CD4-positive, alpha-beta T cell (primary cell): ENCODE data around the gene BRD3OS. TPM values are rescaled to one million over a fixed set of nuclear protein-coding genes. Genes with fewer than 3 reads are reported as not detected.

ENCODE experiments used
- ATAC-seq: fragments of 200-7000 bp; cut with Tn5 transposase; one replicate; pipeline ENCODE4 v1.10.0; 2022; ENCODE audit warnings: mild to moderate bottlenecking; ENCODE audit not compliant: poor library complexity
- CTCF ChIA-PET: fragments of 350-600 bp; sonication (Branson Sonifier 250); formaldehyde crosslinking; loops from one replicate; lab custom pipeline; 2021; ENCODE audit warnings: antibody characterized with exemption, inconsistent platforms; lab: Charles Lee
- POLR2A ChIA-PET: fragments of 350-600 bp; sonication (Branson Sonifier 250); formaldehyde crosslinking; loops from one replicate; lab custom pipeline; 2021; ENCODE audit warnings: antibody characterized with exemption, inconsistent platforms; lab: Charles Lee
- DNase-seq, 14 experiments: peaks; one replicate each; pipeline ENCODE4 v3.0.0-alpha.2; 2013 to 2020; ENCODE audit warnings: mixed read lengths in 2 of 14
- H3K27ac ChIP-seq, 2 donors: one replicate each; pipeline versions ENCODE4 v1.5.1 to v1.7.0; 2013; ENCODE audit warnings: low read length in 2 of 2, low read depth in 1 of 2, mild to moderate bottlenecking in 1 of 2
- H3K27me3 ChIP-seq, 2 experiments: 1 replicate in 1 of 2; 2 replicates in 1 of 2; pipeline versions ENCODE4 v1.6.1 to v1.7.0; 2013; ENCODE audit warnings: low read length in 2 of 2, control low read depth in 1 of 2, mild to moderate bottlenecking in 1 of 2, moderate library complexity in 1 of 2; ENCODE audit not compliant: insufficient read depth in 2 of 2, control insufficient read depth in 1 of 2
- H3K36me3 ChIP-seq: one replicate; pipeline ENCODE4 v1.6.1; 2013; ENCODE audit warnings: low read length, control low read depth; ENCODE audit not compliant: insufficient read depth
- H3K4me1 ChIP-seq: one replicate; pipeline ENCODE4 v1.6.1; 2013; ENCODE audit warnings: low read length, control low read depth; ENCODE audit not compliant: insufficient read depth
- H3K4me3 ChIP-seq: one replicate; pipeline ENCODE4 v1.5.1; 2013; ENCODE audit warnings: mild to moderate bottlenecking, low read length, moderate library complexity
- H3K9me3 ChIP-seq, 2 experiments: 1 replicate in 1 of 2; 2 replicates in 1 of 2; pipeline versions ENCODE4 v1.6.1 to v1.7.0; 2013; ENCODE audit warnings: low read length in 2 of 2, mild to moderate bottlenecking in 2 of 2, control low read depth in 1 of 2, moderate library complexity in 1 of 2; ENCODE audit not compliant: control insufficient read depth in 1 of 2, insufficient read depth in 1 of 2
- H3K27ac Mint-ChIP-seq: one replicate; pipeline ENCODE4 v1.8.0; 2020; ENCODE audit warnings: mixed read lengths
- H3K27me3 Mint-ChIP-seq: one replicate; pipeline ENCODE4 v1.8.0; 2021; ENCODE audit warnings: mixed read lengths
- H3K36me3 Mint-ChIP-seq: one replicate; pipeline ENCODE4 v1.8.0; 2021; ENCODE audit warnings: low read depth, mixed read lengths
- H3K4me1 Mint-ChIP-seq: one replicate; pipeline ENCODE4 v1.8.0; 2021; ENCODE audit warnings: low read depth, mixed read lengths
- H3K4me3 Mint-ChIP-seq: one replicate; pipeline ENCODE4 v1.8.0; 2020; ENCODE audit warnings: mild to moderate bottlenecking, mixed read lengths
- H3K9me3 Mint-ChIP-seq: one replicate; pipeline ENCODE4 v1.8.0; 2020; ENCODE audit warnings: mixed read lengths
- intact Hi-C, 2 experiments: fragments of 100-400 bp; cut with DNase I in 1 of 2; cut with micrococcal nuclease in 1 of 2; formaldehyde crosslinking; loops; one replicate each; pipeline versions ENCODE4 v1.15.1 to v1.9.0; 2023 to 2025; cut with DNase I, micrococcal nuclease
- total RNA-seq, 174 experiments: library from RNA in 2 of 174; stranded (reverse) in 2 of 174; gene quantifications; one replicate each; pipeline ENCODE4 v1.2.3 and lab custom pipeline; 2021 to 2026
- TF ChIP-seq, protein P1 (sequence below): fragments of 200-600 bp; IDR thresholded peaks from one replicate; pipeline ENCODE4 v1.8.0; 2022; ENCODE audit warnings: antibody characterized with exemption, mild to moderate bottlenecking

The BRD3OS gene
- total RNA-seq, 2 experiments from 2014 or later, result 4.0 to 4.9 TPM

DNA sequence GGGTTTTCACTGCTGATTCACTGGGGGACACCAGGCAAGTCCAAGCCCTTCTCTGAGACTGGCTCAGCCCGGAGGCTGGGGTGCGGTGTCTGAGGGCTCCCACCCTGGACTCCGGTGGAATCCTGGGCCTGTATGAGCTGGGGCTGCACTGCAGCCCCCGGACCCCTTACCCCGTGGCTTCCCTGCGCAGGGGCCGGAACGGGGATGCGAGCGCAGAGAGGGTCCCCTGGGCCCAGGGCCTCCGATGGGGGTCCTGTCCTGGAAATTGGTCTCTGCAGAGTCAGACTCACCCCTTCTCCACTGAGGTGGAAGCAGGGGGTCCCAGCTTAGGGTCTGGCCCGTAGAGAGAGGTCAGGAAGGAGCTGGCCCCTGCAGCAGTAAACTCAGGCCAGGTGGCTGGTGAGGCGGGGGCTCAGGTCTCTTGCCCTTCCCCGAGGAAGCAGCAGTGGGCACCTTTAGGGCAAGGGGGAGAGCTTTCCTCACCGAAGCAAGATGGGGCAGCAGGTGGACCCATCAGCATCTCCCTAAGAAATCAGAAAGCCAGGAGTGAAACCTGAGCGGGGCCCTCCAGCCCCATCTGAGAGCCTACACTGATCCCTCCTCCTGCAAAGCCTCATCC lies 31.5 kb upstream of the BRD3OS start:
- no peaks in the 10 kb centered on the region for H3K36me3 ChIP-seq
- Mint-ChIP-seq H3K4me1 (no peaks in the 10 kb centered on the region), H3K36me3 (no peaks in the 10 kb centered on the region), H3K9me3 (no peaks in the 10 kb centered on the region), H3K27me3 (peaks cover 12% of the 10 kb centered on the region), H3K27ac (no peak overlapping the region), H3K4me3 (peak overlapping the region; percentile 84)
- ATAC-seq (no peak), DNase-seq (peak in 2 of 14 experiments; percentile 14 to 30)
- intact Hi-C loops, result loop anchor here (1.0 to 10.0 kb wide), 6 partner anchors 77 to 461 kb away; partner anchors contain the start of gene ADAMTSL2 (in 2 of the 2)
- peaks cover 0 to 3% of the 10 kb centered on the region in 2 experiments for H3K9me3 ChIP-seq
- ChIA-PET POLR2A (interaction anchor here (1.1 to 1.8 kb wide), 4 partner anchors 32 to 292 kb away, joined by 3 to 12 read pairs (median 3); no protein-coding TSS in a partner anchor), CTCF (interaction anchor here (0.6 to 2.5 kb wide), 7 partner anchors 28 to 251 kb away, joined by 3 to 20 read pairs (median 3); partner anchors contain the start of gene BRD3OS)
- H3K27ac ChIP-seq, result no peak overlapping the region
- peaks cover 29% of the 10 kb centered on the region for H3K4me1 ChIP-seq
- TF ChIP-seq, protein P1, sequence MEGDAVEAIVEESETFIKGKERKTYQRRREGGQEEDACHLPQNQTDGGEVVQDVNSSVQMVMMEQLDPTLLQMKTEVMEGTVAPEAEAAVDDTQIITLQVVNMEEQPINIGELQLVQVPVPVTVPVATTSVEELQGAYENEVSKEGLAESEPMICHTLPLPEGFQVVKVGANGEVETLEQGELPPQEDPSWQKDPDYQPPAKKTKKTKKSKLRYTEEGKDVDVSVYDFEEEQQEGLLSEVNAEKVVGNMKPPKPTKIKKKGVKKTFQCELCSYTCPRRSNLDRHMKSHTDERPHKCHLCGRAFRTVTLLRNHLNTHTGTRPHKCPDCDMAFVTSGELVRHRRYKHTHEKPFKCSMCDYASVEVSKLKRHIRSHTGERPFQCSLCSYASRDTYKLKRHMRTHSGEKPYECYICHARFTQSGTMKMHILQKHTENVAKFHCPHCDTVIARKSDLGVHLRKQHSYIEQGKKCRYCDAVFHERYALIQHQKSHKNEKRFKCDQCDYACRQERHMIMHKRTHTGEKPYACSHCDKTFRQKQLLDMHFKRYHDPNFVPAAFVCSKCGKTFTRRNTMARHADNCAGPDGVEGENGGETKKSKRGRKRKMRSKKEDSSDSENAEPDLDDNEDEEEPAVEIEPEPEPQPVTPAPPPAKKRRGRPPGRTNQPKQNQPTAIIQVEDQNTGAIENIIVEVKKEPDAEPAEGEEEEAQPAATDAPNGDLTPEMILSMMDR, result no peak
- peak overlapping the region; percentile 79 for H3K4me3 ChIP-seq
- peaks cover 6 to 7% of the 10 kb centered on the region in 2 experiments for H3K27me3 ChIP-seq

DNA sequence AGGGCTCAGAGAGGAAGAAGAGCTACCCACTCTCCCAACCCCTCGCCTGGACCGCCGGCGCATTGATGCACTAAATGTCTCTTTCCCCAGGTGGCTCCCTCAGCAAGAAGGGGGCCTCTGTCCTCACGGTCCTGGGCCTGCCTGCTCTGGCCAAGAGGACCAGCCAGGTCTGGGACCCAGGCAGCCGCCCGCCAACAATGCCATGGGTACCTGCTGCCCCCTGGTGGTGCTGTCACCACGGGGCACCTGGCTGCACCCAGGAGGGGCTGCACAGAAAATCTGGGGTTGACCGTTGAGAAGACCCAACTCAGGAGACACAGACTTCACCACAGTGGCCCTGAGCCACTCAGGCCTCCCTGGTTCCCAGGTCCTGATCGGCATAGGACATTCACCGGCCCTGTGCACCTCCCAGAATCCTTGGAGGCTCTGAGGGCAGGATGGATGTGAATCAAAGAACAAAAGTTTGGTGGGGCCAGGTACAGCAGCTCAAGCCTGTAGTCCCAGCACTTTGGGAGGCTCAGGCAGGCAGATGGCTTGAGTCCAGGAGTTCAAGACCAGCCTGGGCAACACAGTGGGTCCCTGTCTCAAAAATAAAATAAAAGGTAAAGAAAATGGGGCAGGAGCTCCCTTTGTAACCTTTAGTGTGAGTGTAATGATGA lies 30.8 kb upstream of the BRD3OS start:
- peak; percentile 54 for ATAC-seq
- H3K36me3 Mint-ChIP-seq, result no peaks in the 10 kb centered on the region
- H3K27ac ChIP-seq, result no peak overlapping the region
- no peaks in the 10 kb centered on the region for H3K4me1 Mint-ChIP-seq
- H3K27ac Mint-ChIP-seq, result no peak overlapping the region
- peaks cover 0 to 3% of the 10 kb centered on the region in 2 experiments for H3K9me3 ChIP-seq
- no peaks in the 10 kb centered on the region for H3K9me3 Mint-ChIP-seq
- peak overlapping the region; percentile 75 for H3K4me3 Mint-ChIP-seq
- peaks cover 12% of the 10 kb centered on the region for H3K27me3 Mint-ChIP-seq
- TF ChIP-seq, protein P1, result peak; percentile 95
- no peaks in the 10 kb centered on the region for H3K36me3 ChIP-seq
- intact Hi-C loops, result loop anchor here (1.0 to 10.0 kb wide), 6 partner anchors 76 to 462 kb away; partner anchors contain the start of gene ADAMTSL2 (in 2 of the 2)
- ChIA-PET POLR2A (interaction anchor here (1.8 kb wide), 1 partner anchor 213 kb away, joined by 12 read pairs; no protein-coding TSS in a partner anchor), CTCF (interaction anchor here (0.9 to 2.5 kb wide), 6 partner anchors 27 to 251 kb away, joined by 3 to 20 read pairs (median 6); partner anchors contain the start of gene BRD3OS)
- peaks cover 6 to 7% of the 10 kb centered on the region in 2 experiments for H3K27me3 ChIP-seq
- peak; percentile 53 to 84 (median 70) for DNase-seq
- H3K4me3 ChIP-seq, result no peak overlapping the region
- peaks cover 29% of the 10 kb centered on the region for H3K4me1 ChIP-seq

DNA sequence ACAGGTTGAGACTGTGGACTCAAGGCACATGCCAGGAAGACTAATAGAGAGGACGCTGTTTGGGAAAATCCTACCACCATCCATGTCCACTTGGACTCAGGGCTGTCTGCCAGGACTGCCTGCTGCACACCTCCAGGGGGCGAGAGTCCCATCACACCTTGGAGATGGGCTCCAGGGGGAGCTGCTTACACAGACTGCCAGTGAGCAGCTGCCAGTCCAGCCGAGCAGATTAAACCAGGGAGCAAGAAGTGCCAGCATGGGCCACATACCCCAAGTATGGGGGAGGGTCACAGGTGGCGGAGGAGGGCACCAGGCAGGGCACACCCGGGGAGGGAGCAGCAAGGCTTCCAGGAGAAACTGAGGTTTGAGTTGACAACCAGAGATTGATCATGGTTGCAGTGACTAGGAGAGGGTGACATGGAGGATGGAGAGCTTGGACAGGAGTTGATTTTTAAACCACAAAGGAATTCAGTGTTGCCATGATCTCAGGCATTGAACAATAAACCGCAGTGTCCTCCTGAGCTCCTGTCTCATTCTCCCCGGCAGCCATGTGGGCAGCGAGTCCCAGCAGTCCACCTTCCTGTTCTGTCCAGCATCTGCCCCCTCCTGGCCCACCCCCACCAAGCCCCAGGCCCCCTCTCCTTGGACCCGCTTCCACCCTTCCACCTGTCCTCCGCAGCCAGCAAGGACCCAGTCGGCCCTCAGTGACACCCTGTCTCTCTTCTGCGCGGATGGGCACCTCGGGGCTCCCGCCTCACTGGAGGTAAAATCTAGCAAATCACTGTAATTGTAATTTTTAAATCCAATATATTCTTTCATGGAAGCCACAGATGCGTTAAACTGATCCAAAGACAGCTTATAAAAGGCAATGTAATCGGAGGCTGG lies 30.0 kb upstream of the BRD3OS start:
- Mint-ChIP-seq H3K27ac (no peak overlapping the region), H3K27me3 (peaks cover 8% of the 10 kb centered on the region), H3K4me3 (peak overlapping the region; percentile 56), H3K36me3 (no peaks in the 10 kb centered on the region), H3K4me1 (no peaks in the 10 kb centered on the region), H3K9me3 (no peaks in the 10 kb centered on the region)
- TF ChIP-seq, protein P1, result no peak
- H3K27me3 ChIP-seq, result peaks cover 6% of the 10 kb centered on the region in 2 experiments
- H3K9me3 ChIP-seq, result peaks cover 0 to 3% of the 10 kb centered on the region in 2 experiments
- peaks cover 29% of the 10 kb centered on the region for H3K4me1 ChIP-seq
- no peaks in the 10 kb centered on the region for H3K36me3 ChIP-seq
- no peak overlapping the region for H3K4me3 ChIP-seq
- ChIA-PET CTCF (interaction anchor here (2.4 to 2.5 kb wide), 2 partner anchors 30 to 213 kb away, joined by 10 to 20 read pairs; partner anchors contain the start of gene BRD3OS), POLR2A (no interaction called here)
- intact Hi-C loops, result loop anchor here (2.0 to 10.0 kb wide), 3 partner anchors 76 to 460 kb away; partner anchors contain the start of gene ADAMTSL2 (in 1 of the 2)
- ATAC-seq (no peak), DNase-seq (no peak)
- H3K27ac ChIP-seq, result no peak overlapping the region
